ENCODE measurements around the gene HNRNPH3. TPM values are rescaled to one million over a fixed set of nuclear protein-coding genes. Genes with fewer than 3 reads are reported as not detected.
"Not testable (repeated sequence)": the region's sequence is repeated elsewhere in the genome, so short reads cannot be mapped to it uniquely, and the experiment has no call there.

Gene HNRNPH3
- total RNA-seq, 2 donors from 2014 or later = 24.1 to 27.7 TPM

GRCh38 chr10:68302871-68303270 is 29.0 kb upstream of the HNRNPH3 start:
- Histone ChIP-seq H3K27me3 (no peaks in the 10 kb centered on the region), H3K36me3 (replicated peaks in 1 of 2; ENCODE audit: insufficient read depth in 1 of 2, low read depth in 2 of 2) (no peaks in the 10 kb centered on the region), H3K4me1 (peaks cover 56% of the 10 kb centered on the region), H3K4me3 (no peak overlapping the region), H3K9me3 (no peaks in the 10 kb centered on the region), H3K27ac (peak overlapping the region in 1 of 4 donors; percentile 45)
- no peak for DNase-seq
- no peak for ATAC-seq
- TF ChIP-seq POLR2A (IDR thresholded peaks at IDR 0.05) (no peak), CTCF (IDR thresholded peaks at IDR 0.05) (no peak)
- 57 to 58% methylated on average over 5 of the region's 5 CpGs for WGBS, 2 donors
- intact Hi-C loops (cut with DNase I) = loop anchor here (10.0 kb wide), 1 partner anchor 88 kb away; no protein-coding TSS in a partner anchor

DNA sequence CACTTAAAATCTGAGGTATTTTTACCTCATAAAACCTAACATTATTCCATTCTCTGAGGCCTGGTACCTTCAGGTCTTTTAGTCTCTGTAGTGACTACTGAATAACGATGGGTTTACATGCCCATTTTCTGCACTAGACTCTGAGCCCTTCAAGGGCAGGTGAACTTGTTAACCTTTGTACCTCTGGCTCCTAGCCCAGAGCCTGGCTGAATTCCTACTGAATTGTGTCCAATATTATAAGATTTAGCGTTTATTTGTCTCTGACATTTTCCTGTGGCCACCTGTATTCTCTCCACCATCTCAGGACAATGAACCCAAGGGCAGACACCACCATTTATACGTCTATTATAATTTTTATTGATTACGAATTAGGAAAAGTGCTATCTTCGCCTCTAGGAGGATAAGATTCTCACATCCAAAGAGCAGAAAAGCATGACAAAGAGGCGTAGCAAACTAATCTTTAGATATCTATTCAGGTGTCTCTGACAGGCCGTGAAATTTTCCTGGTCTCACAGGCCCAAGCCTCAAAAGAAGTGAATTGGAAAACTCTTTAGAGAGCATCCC is 27.9 kb upstream of the HNRNPH3 start:
- TF ChIP-seq CTCF (IDR thresholded peaks at IDR 0.05) (no peak), POLR2A (IDR thresholded peaks at IDR 0.05) (no peak)
- no peaks in the 10 kb centered on the region for H3K36me3 ChIP-seq (replicated peaks in 1 of 2; ENCODE audit: insufficient read depth in 1 of 2, low read depth in 2 of 2)
- WGBS, 2 donors = 20 to 21% methylated on average over 7 of the region's 7 CpGs
- no peak overlapping the region for H3K4me3 ChIP-seq
- no peaks in the 10 kb centered on the region for H3K27me3 ChIP-seq
- peak overlapping the region in 2 of 4 donors; percentile 4 to 83 for H3K27ac ChIP-seq
- H3K4me1 ChIP-seq = peaks cover 56% of the 10 kb centered on the region
- ATAC-seq = peak; percentile 83
- intact Hi-C loops (cut with DNase I) = loop anchor here (10.0 kb wide), 1 partner anchor 89 kb away; no protein-coding TSS in a partner anchor
- DNase-seq = peak; percentile 85 to 87 (median 86)
- no peaks in the 10 kb centered on the region for H3K9me3 ChIP-seq

- H3K27ac ChIP-seq = peak overlapping the region in 3 of 4 donors; percentile 14 to 83 (median 46)
- intact Hi-C loops (cut with DNase I) = loop anchor here (10.0 kb wide), 1 partner anchor 91 kb away; no protein-coding TSS in a partner anchor
- no peak for DNase-seq
- no peaks in the 10 kb centered on the region for H3K9me3 ChIP-seq
- 0 to 19% methylated on average over 1 of the region's 1 CpG for WGBS, 2 donors
- no peaks in the 10 kb centered on the region for H3K36me3 ChIP-seq (replicated peaks in 1 of 2; ENCODE audit: insufficient read depth in 1 of 2, low read depth in 2 of 2)
- H3K4me1 ChIP-seq = peaks cover 47% of the 10 kb centered on the region
- no peak for ATAC-seq
- H3K27me3 ChIP-seq = no peaks in the 10 kb centered on the region
- TF ChIP-seq CTCF (IDR thresholded peaks at IDR 0.05) = no peak
- TF ChIP-seq POLR2A (IDR thresholded peaks at IDR 0.05) = no peak
- H3K4me3 ChIP-seq = peak overlapping the region in 1 of 2 donors; percentile 39
Observed at GRCh38 chr10:68305854-68306253, 26.0 kb upstream of the HNRNPH3 start.

GRCh38 chr10:68310531-68310930 is 21.3 kb upstream of the HNRNPH3 start:
- DNase-seq (no peak), ATAC-seq (no peak)
- Histone ChIP-seq H3K4me3 (no peak overlapping the region), H3K4me1 (peaks cover 9% of the 10 kb centered on the region), H3K9me3 (no peaks in the 10 kb centered on the region), H3K36me3 (replicated peaks in 1 of 2; ENCODE audit: insufficient read depth in 1 of 2, low read depth in 2 of 2) (no peaks in the 10 kb centered on the region), H3K27me3 (no peaks in the 10 kb centered on the region), H3K27ac (no peak overlapping the region)
- TF ChIP-seq POLR2A (IDR thresholded peaks at IDR 0.05) (no peak), CTCF (IDR thresholded peaks at IDR 0.05) (no peak)
- intact Hi-C loops (cut with DNase I) = no loop called here

DNA sequence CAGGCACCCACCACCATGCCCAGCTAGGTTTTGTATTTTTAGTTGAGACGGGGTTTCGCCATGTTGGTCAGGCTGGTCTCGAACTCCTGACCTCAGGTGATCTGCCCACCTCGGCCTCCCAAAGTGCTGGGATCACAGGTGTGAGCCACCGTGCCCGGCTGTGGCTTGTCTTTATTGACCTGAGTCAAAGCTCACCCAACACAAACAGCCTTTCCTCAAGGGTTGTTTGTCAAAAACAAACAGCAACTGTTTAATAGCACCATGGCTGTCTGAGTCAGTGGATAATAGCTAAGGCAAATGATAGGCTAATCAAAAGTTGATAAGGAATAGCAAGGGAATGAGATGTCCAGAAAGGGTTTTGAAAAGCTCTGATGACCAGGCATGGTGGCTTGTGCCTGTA is 16.9 kb upstream of the HNRNPH3 start:
- 62 to 78% methylated on average over 6 of the region's 6 CpGs for WGBS, 2 donors
- H3K4me1 ChIP-seq; H3K36me3 ChIP-seq (replicated peaks in 1 of 2; ENCODE audit: insufficient read depth in 1 of 2, low read depth in 2 of 2); H3K27ac ChIP-seq; DNase-seq; H3K9me3 ChIP-seq; intact Hi-C loops (cut with DNase I); H3K4me3 ChIP-seq; H3K27me3 ChIP-seq; ATAC-seq: not testable (repeated sequence)

All from body of pancreas (tissue), 4 donors.